Kidney (tissue), 14 donors: Measurements from ENCODE around the gene EPHA1. TPM values are rescaled to one million over a fixed set of nuclear protein-coding genes. Genes with fewer than 3 reads are reported as not detected.
"Not testable (repeated sequence)": the region's sequence is repeated elsewhere in the genome, so short reads cannot be mapped to it uniquely, and the experiment has no call there.

Source experiments
- DNase-seq, 5 donors: peaks; one replicate each; pipeline ENCODE4 v3.0.0-alpha.2; 2013 to 2020
- FAIRE-seq: peaks from 2 replicates; lab custom pipeline; 2012; peaks lifted over from hg19 to GRCh38; lab: Jason Lieb, UNC
- H3K27ac ChIP-seq, 2 donors: one replicate each; pipeline ENCODE4 v1.7.0; 2013; ENCODE audit warnings: low read depth in 2 of 2, low read length in 2 of 2, inconsistent platforms in 1 of 2
- H3K27me3 ChIP-seq: one replicate; pipeline ENCODE4 v1.7.1; 2013; ENCODE audit warnings: low read length, inconsistent platforms; ENCODE audit not compliant: control insufficient read depth, insufficient read depth
- H3K36me3 ChIP-seq, 3 donors: one replicate each; pipeline versions ENCODE4 v1.7.0 to v1.7.1; 2013; ENCODE audit warnings: low read length in 3 of 3, control low read depth in 1 of 3, inconsistent platforms in 1 of 3; ENCODE audit not compliant: insufficient read depth in 3 of 3, control insufficient read depth in 2 of 3
- H3K4me1 ChIP-seq, 3 donors: one replicate each; pipeline versions ENCODE4 v1.7.0 to v1.7.1; 2013; ENCODE audit warnings: low read length in 3 of 3, inconsistent platforms in 1 of 3, low read depth in 1 of 3; ENCODE audit not compliant: control insufficient read depth in 2 of 3, insufficient read depth in 2 of 3
- H3K4me3 ChIP-seq, 3 donors: one replicate each; pipeline versions ENCODE4 v1.7.0 to v1.8.1; 2013; ENCODE audit warnings: low read length in 3 of 3, control low read depth in 1 of 3, inconsistent platforms in 1 of 3
- H3K9ac ChIP-seq, 3 donors: one replicate each; pipeline versions ENCODE4 v1.7.0 to v1.7.1; 2013; ENCODE audit warnings: low read length in 3 of 3, control low read depth in 1 of 3, inconsistent platforms in 1 of 3
- H3K9me3 ChIP-seq, 3 donors: one replicate each; pipeline versions ENCODE4 v1.7.0 to v1.7.1; 2013; ENCODE audit warnings: low read length in 3 of 3, control low read depth in 1 of 3, inconsistent platforms in 1 of 3; ENCODE audit not compliant: control insufficient read depth in 2 of 3, insufficient read depth in 1 of 3
- intact Hi-C: fragments of 100-400 bp; cut with DNase I; formaldehyde crosslinking; loops from one replicate; pipeline ENCODE4 v1.11.1; 2022
- polyA plus RNA-seq: library from polyadenylated mRNA; stranded (reverse); fragments of 350-450 nt; fragmentation: Illumina TruSeq; extraction: RNeasy Lipid Tissue Mini Kit (QIAGEN cat#74804); gene quantifications from one replicate; pipeline ENCODE4 v1.2.3, GENCODE V29; 2014; ENCODE audit warnings: low read depth, low replicate concordance; ENCODE audit not compliant: insufficient read depth
- total RNA-seq: library from RNA; stranded (reverse); fragmentation: NEBNext Ultra II Directional; extraction: Animal tissue kit (Norgen Biotek cat#: 25700); gene quantifications from one replicate; pipeline ENCODE4 v1.2.1, GENCODE V29; 2021
- TF ChIP-seq, protein P1 (sequence below): IDR thresholded peaks from 3 replicates; pipeline ENCODE4 v1.5.1; 2012; ENCODE audit warnings: mild to moderate bottlenecking, moderate library complexity, borderline replicate concordance; ENCODE audit not compliant: insufficient read depth; ENCODE audit errors: extremely low read depth
- donor health status: control.
- donor health status: control.
- donor health status: control.
- donor health status: control.
- donor health status: control.
- donor health status: DM: yes; HTN: yes; CAD: no.
- donor health status: Normal renal cell carcinoma (clear cell type).

The EPHA1 gene
- total and polyA plus RNA-seq, 2 donors from 2014 or later, result 6.9 to 22.3 TPM

DNA sequence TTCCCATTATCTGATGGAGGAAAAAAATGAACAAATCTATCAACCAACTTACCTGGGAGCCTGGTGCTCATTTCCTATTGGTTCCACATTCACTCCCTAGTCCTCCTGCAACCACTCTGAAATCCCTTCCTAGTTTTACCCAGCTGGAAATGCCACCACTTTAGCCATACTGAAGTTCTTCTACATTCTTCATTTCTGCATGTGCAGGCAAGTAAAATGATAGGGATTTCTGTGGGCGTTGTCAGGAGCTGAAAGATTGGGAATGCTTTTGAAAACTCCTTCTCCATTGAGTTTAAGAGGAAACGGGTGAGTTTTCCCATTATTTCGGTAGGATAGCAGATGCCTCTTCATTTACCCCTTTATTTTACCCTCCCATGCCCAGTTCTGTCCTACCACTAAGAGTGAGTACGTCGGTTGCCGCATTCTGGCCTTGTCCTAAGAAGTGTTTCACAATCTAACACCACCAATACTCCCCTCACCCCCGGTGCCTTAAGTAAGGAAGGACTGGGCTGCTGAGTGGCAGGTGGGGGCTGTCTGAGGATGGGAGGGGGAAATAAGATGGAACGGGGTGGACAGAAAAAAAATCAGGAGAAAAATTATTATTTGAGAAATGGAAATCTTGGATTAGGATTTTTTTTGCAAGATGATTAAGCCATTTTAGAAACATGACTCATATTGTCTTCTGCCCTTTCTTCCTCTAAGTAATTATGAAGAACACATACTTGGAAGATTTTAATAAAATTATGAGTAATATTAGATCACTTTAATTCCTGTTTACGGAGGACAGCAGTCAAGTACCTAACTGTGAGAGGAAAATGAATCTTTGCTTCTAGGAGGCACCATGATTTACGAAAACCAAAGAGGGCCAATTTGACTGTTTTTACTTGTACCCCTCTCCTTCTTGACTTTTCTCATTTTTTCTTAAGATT is 21.4 kb upstream of the EPHA1 start:
- H3K4me3 ChIP-seq, result no peak overlapping the region
- DNase-seq (no peak), FAIRE-seq (no peak)
- H3K9me3 ChIP-seq, result no peaks in the 10 kb centered on the region
- intact Hi-C loops, result no loop called here
- H3K9ac ChIP-seq, result no peak overlapping the region
- no peaks in the 10 kb centered on the region for H3K36me3 ChIP-seq
- no peaks in the 10 kb centered on the region for H3K4me1 ChIP-seq
- TF ChIP-seq, protein P1, sequence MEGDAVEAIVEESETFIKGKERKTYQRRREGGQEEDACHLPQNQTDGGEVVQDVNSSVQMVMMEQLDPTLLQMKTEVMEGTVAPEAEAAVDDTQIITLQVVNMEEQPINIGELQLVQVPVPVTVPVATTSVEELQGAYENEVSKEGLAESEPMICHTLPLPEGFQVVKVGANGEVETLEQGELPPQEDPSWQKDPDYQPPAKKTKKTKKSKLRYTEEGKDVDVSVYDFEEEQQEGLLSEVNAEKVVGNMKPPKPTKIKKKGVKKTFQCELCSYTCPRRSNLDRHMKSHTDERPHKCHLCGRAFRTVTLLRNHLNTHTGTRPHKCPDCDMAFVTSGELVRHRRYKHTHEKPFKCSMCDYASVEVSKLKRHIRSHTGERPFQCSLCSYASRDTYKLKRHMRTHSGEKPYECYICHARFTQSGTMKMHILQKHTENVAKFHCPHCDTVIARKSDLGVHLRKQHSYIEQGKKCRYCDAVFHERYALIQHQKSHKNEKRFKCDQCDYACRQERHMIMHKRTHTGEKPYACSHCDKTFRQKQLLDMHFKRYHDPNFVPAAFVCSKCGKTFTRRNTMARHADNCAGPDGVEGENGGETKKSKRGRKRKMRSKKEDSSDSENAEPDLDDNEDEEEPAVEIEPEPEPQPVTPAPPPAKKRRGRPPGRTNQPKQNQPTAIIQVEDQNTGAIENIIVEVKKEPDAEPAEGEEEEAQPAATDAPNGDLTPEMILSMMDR, result no peak
- no peaks in the 10 kb centered on the region for H3K27me3 ChIP-seq
- no peak overlapping the region for H3K27ac ChIP-seq

DNA sequence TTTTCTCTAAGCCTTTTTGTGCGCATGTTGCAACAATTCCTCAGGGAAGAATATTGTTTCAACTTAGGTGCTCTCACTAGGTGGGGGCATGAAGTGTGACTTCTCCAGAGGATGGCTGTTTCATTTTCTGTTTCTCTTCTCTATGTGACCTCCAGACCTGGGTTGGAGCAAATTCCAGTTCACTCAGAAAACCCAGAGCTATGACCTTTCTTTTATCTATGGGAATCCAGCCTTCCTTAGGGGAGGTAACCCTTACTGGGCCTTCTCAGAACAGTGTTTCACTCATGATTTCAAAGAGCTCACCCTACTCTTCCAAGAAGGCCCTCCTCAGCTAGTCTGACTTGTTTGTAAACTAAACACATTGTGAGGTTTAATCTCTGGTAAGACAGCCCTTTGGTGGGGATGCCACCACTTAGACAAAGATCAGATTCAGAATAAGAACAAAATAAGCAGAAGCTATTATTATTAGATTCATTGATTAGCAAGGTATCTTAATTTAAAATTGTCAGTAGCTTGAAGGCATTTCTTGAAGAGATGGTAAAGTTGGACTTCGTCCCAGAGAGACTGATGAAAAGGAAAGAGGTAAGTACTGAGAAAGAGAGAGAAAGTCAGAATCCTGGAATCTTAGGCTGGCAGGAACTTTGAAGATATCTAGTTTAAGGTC is 18.0 kb upstream of the EPHA1 start:
- DNase-seq (no peak), FAIRE-seq (no peak)
- H3K27me3 ChIP-seq, result no peaks in the 10 kb centered on the region
- TF ChIP-seq, protein P1, result no peak
- no peak overlapping the region for H3K4me3 ChIP-seq
- H3K9me3 ChIP-seq, result no peaks in the 10 kb centered on the region
- intact Hi-C loops, result no loop called here
- H3K36me3 ChIP-seq, result no peaks in the 10 kb centered on the region
- no peak overlapping the region for H3K9ac ChIP-seq
- H3K27ac ChIP-seq, result no peak overlapping the region
- no peaks in the 10 kb centered on the region for H3K4me1 ChIP-seq

DNA sequence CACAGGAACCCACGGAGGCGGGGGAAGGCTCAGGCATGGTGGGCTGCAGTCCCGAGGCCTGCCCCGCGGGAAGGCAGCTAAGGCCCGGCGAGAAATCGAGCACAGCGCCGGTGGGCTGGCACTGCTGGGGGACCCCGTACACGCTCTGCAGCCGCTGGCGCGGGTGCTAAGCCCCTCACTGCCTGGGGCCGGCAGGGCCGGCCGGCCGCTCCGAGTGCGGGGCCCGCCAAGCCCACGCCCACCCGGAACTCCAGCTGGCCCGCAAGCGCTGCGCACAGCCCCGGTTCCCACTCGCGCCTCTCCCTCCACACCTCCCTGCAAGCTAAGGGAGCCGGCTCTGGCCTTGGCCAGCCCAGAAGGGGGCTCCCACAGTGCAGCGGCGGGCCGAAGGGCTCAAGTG is 15.8 kb upstream of the EPHA1 start:
- H3K9ac ChIP-seq, DNase-seq, intact Hi-C loops, H3K4me1 ChIP-seq, H3K36me3 ChIP-seq, H3K27ac ChIP-seq, H3K27me3 ChIP-seq, FAIRE-seq, H3K4me3 ChIP-seq, H3K9me3 ChIP-seq: not testable (repeated sequence)

DNA sequence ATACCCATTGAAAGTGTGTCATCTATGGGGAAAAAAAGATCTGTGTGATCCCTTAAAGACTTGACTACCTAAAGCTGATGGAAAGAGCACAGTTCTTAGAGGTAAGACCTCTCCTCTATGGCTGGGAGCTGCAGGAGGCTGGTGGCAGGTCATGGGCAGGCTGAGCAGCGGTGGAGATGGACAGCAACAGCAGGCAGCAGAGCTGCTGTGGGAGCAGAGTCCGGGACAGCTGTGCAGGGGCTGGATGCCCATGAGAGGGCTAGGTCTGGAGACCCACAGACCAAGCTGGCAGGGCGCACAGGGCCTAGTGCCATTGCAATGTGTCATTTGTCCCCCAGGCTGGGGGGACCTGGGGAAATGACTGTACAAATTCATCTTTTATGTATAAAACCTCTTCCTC is 13.4 kb upstream of the EPHA1 start:
- Histone ChIP-seq H3K36me3 (no peaks in the 10 kb centered on the region), H3K9me3 (no peaks in the 10 kb centered on the region), H3K4me1 (no peaks in the 10 kb centered on the region), H3K4me3 (no peak overlapping the region), H3K27ac (no peak overlapping the region), H3K27me3 (no peaks in the 10 kb centered on the region), H3K9ac (no peak overlapping the region)
- intact Hi-C loops, result no loop called here
- TF ChIP-seq, protein P1, result no peak
- FAIRE-seq, result no peak
- no peak for DNase-seq

DNA sequence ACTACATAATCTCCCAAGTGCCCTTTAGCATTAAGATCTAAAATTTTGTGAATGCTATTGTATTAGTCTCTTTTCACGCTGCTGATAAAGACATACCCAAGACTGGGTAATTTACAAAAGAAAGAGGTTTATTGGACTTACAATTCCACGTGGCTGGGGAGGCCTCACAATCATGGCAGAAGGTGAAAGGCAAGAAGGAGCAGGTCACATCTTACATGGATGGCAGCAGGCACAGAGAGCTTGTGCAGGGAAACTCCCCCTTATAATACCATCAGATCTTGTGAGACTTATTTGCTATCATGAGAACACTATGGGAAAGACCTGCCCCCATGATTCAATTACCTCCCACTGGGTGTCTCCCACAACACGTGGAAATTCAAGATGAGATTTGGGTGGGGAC is 12.0 kb upstream of the EPHA1 start:
- H3K36me3 ChIP-seq, H3K9me3 ChIP-seq, FAIRE-seq, DNase-seq, H3K4me1 ChIP-seq, H3K27ac ChIP-seq, intact Hi-C loops, H3K9ac ChIP-seq, H3K27me3 ChIP-seq, H3K4me3 ChIP-seq: not testable (repeated sequence)
